ENCODE results near the gene GPR183.

The GPR183 gene

DNA sequence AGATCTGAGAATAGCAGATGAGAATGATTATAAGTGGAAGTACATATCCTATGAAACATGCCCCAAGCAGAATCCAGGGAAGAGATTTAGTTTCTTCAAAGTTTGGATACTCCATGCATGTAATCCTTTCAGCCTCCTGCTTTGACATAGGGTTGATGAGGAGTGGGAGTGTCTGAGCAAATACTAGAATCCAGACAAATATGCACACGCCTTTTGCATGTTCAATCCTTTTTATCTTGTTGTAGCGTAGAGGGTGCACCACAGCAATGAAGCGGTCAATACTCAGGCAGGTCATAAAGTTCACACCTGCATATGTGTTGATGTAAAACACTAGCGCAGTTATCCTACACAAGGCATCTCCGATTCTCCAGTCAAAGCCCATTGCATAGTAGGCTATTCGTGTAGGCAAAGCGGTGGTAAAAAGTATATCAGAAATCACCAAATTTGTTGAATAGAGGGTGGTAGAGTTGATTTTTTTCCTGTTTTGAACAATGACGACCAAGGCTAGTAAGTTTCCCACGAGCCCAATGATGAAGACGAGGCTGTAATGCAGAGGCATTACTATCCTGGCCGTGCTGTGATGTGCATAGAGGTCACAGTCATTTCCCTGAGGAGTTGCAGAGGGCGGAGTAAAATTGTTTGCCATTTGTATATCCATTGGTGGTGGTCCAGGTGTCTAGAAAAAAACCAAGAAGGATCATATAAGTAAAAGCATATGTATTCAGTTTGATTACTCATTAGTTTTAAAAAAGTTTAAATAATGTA, 11.5 kb downstream of the GPR183 start:
- no peak for DNase-seq (ENCODE audit: low read depth in 2 of 2)

DNA sequence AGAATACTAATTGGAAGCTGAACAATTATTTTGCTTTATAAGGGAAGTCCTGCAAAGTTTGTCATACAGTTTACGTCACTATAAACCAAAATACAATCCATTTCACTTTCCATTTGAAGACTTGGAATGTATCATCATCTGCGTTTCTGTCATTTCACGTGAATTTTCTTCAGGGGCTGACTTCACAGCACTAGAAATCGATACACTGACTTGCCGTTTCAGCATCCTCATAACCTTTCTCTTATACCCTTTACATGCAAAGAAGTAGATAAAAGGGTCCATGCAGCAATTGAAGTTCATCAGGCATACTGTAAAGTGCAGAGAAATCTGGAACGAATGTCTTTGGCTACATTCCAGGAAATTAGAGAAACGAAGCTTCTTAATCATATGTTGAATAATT, 12.2 kb downstream of the GPR183 start:
- no peak for DNase-seq (ENCODE audit: low read depth in 2 of 2)

DNA sequence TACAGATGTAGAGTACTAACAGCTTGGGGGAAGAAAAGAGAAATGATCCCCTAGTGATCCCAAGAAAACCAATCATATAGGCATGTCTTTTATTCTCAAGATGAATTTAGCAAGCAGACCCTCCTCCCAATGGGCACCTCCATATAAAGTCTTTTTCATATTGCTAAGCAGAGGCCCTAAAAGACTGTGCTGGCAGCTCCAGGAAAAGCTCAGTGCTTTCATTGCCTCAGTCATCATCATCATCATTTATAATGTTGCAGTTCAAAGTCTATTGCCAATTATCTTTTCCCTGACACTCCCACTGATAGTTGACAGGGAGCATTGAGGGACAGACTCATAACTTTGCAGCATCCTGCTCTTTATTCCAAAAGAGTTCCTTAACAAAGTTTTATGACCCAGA, 13.0 kb downstream of the GPR183 start:
- DNase-seq (ENCODE audit: low read depth in 2 of 2) = no peak

DNA sequence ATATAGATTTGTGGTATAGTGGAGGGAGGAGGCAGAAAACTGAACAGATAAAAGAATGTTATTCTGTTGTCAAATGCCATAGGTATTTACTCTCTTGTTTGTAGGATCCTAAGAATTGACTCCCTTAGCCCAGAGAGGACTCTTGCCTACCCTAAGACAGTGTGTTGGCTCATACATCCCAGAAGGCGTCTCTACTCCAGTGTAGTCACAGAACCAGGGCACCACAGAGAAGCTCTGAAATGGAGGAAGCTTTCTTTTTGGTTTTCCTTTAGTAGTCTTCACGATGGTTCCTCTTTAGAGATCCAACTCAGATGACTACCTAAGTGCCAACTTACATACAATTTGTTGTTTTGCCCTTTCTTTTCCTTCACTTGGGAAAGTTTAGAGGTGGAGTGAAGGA, 14.0 kb downstream of the GPR183 start:
- DNase-seq (ENCODE audit: low read depth in 2 of 2) = no peak

DNA sequence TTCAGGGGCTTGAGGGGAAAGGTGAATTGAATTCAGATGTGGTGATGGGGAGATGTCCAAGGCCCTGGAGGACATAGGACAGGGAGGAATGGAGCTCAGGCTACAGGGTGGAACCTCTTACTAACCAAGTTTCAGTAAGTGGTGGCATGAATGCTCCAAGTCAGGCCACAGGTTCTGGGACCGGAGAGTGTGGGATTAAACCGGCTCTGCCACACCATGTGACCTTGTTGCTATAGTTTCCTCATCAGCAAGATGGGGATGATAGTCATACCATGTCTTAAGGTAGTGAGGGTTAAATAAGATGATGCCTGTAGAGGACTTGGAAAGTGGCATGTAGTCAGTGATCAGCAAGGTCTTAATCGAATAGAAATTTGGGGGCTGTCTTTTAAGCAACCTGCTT, 16.3 kb downstream of the GPR183 start:
- no peak for DNase-seq (ENCODE audit: low read depth in 2 of 2)

DNA sequence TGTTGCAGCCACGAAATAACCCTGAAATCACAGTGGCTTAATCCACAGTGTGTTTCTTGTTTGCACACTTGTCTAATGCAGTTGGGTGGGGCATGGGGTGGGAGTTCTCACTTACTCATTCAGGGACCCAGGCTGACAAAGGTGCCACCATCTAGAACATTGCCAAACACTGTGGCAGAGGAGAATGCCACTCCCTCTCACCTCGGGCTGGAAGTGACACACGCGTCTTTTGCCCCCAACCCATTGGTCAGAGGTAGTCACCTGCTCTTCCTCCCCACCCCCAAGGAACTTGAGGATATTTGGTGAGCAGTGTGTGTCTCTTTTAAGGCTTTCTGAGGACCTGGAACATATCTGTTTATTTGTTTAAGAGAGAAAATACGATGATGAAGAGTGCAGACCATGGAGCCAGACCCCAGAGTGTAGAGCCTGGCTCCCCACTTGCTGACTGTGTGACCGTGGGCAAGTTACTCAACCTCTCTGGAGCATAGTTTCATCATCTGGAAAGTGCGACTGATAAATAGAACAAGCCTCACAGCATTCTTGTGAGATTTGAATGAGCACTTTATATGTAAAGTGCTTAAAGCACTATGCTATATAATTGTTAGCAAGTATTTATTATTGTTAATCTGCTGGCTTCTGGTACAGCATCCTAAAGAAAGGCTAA, 17.4 kb downstream of the GPR183 start:
- DNase-seq (ENCODE audit: low read depth in 2 of 2) = peak in 1 of 2 donors; percentile 59

DNA sequence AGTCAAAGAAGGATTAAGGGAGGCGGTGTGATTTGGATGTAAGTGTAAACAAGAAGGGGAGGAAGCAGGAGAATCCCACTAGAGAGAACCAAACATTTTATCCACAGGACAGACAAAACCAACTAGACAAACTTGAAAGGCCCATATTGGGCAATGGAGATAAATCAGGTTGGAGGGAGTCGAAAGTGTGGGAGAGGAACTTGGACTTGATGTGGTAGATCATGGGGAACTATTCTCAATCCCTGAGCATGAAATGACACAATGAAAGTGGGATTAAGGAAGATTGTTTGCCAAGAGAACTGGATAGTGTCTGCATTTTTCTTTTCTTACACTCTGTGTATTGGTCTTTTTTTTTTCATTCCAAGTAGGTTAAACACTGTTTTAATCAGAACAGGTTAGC, 17.9 kb downstream of the GPR183 start:
- no peak for DNase-seq (ENCODE audit: low read depth in 2 of 2)

DNA sequence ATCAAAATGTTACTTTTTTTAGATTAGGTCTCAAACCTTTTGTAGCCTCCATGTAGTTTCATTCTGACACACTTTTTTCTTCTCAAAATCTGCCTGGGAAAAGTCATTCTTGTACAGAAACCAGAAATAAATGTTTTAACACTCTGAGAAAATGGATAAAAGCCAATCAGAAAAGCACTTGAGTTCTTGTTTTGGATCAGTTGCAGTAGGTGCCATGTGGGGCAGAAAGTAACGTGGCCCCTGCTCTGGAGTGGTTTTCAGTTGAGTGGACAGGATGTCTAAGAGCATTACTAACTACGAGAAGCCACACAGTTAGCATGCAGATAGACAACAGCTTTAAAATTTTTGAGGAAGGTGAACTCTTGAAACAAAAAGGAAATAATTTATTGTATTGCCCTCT, 19.1 kb downstream of the GPR183 start:
- DNase-seq (ENCODE audit: low read depth in 2 of 2) = peak in 1 of 2 donors; percentile 46

DNA sequence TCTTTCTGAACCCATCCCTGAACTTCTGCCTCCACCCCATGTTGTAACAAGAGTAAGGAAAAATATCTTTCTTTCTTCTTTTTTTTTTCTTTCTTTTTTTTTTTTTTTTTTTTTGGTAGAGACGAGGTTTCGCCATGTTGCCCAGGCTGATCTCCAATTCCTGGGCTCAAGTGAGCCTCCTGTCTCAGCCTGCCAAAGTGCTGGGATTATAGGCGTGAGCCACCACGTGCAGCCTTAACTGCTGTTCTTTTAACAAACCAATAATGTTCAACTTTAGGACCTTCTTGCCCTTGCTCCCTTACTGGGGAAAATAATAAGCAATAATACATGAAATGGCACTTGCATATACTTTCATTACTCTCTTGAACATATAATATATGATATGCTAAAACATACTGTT, 19.6 kb downstream of the GPR183 start:
- DNase-seq (ENCODE audit: low read depth in 2 of 2) = no peak

DNA sequence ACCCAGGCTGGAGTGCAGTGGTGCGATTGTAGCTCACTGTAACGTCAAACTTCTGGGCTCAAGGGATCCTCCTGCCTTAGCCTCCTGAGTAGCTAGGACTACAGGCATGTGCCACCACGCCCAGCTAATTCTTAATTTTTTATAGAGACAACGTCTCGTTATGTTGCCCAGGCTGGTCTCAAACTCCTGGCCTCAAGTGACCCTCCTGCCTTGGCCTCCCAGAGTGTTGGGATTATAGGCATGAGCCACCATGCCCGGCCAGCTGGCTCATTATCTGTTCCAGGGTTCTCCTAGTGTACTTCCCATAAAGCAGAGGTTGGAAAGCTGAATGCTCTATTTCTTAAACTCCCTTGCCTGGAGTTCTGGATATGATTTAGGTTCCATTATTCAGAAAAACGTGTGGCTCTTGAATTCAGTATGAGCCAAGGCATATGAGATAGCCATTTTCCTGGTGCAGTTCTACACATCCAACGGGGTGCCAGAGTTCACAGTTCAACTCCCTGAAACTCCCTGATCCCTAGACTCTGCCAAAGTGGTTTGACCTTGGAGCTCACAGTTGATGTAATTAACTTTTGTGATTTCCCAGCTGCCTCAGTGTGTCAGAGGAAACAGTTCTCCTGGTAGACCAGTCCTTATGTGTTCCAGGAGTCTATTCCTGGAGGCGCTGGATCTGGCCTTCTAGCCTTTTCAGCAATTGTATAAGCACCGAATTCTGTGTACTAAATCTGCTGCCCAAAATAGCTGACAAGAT, 21.6 kb downstream of the GPR183 start:
- DNase-seq (ENCODE audit: low read depth in 2 of 2) = no peak

DNA sequence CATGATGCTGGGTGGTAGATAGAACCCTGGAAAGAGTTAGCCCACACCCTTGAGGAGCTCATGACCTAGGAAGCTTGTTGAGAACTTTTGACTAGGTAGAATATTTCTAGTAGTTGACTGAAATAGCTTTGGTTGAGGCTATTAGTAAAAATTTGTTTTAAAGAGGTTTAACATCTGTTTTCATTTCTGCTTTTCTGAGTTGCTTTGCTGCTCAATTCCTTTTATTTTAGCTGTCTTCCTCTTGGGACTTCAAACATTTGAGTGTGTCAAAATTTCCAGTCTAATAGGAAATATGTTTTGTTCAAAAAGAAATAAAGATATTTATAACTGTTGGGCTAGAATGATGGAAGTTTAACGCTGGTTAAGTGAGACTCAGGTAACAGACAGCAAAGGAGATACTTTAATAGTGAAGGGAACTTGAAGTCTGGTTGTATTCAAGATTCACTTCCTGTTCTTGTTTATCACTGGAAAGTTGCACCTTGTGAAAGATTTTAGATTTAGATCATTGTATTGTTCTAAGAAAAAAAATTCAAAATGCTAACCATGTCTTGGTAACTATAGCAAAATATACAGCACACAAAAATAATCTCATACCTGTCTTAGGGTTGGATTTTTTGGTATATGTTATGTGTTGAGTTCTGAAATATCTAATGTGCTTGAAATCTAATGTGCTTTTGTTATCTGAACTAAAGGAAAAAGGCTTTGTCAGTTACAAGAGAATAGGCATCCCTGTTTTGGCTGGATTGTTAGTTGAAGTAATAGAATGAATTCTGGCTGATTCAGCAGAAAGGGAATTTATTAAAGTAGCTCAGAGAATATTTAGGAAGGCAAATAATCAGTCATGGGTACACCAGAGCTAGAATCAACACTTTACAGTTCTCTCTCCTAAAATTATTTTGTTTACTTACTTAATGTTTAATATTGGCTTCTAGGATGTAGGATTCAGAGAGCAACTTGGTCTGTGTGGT, 24.7 kb downstream of the GPR183 start:
- no peak for DNase-seq (ENCODE audit: low read depth in 2 of 2)

DNA sequence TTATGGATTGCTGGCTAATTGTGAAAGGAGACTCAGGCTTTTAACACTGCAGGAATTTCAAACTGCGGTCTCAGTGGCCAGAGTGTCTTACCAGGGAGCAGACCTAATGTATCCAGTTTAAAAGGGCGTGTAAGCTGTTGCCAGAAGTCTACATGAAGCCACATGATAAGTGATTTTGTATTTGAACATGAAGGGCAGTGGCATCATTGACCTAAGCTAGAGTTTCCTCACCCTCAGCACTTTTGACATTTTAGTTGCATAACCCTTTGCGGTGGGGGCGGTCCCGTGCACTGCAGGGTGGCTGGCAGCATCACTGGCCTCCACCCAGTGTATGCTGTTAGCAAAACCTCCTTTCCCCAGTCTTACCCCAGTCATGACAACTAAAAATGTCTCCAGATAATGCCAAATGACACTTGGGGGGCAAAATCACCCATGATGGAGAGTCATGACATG, 25.4 kb downstream of the GPR183 start:
- peak; percentile 33 to 34 for DNase-seq (ENCODE audit: low read depth in 2 of 2)

DNA sequence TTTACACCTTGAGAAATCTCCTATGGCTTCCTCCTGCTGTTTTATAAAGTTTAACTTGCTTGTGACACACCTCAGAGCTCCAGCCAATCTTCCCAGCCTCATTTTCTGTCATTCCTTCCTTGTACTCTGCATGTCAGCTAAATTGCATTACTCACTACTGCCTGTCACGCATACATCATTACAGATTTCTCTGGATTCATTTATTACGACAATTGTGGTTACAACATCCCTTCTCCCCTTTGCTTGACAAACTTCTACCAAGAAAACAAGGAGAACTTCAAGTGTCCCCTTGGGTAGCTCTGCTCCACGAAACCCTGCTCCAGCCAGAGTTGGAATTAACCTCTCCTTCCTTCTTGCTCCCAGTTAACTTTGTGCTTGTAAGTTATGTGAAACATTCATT, 27.0 kb downstream of the GPR183 start:
- DNase-seq (ENCODE audit: low read depth in 2 of 2) = no peak

DNA sequence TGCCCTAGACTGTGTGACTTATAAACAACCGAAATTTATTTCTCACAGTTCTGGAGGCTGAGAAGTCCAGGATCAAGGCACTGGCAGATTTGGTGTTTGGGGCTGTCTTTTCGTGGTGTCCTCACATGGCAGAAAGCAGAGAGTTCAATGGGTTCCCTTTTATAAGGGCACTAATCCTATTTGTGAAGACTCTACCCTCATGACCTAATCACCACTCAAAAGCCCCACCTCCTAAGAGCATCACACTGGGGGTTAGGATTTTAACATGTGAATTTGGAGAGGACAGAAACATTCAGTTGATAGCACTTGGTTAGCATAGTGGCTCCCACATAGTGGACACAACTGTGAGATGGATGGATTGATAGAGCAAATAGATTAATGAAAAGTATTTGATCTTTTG, 27.6 kb downstream of the GPR183 start:
- DNase-seq (ENCODE audit: low read depth in 2 of 2) = no peak

DNA sequence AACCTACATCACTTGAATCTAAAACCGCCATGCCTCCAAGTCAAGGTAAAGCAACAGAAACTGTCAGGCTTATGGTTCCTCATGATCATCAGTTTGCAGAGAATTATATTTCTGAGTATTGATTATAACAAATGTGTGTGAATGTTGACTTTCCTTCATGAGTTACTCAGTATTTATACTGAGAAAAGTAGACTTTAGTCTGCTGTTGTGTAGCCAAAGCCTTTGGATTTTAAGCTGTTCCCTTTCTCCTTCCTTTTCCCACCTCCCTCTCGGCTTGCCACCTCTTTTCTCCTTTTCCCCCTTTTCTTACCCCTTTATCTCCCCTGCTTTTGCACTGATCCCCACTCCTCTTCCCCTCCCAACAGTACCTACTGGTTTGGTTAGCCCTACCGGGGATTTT, 28.4 kb downstream of the GPR183 start:
- no peak for DNase-seq (ENCODE audit: low read depth in 2 of 2)

DNA sequence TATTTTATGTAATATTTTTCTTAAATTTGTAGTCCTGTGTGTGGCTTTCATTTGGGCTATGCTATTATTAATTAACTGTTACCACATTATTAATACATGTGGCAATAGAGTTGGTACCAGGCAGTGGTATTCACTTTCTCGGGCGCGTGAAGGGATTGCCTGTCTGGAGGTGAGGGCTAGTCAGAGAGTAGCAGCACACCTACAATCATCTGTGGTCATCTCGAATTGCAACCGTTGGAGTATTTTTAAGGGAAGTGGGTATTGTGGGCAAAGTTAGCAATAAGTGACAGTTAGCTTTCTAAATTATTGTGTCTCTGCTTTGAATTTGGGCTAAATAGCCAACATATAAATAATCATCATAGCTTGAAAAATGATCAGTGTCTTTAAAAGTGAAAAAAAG, 29.0 kb downstream of the GPR183 start:
- DNase-seq (ENCODE audit: low read depth in 2 of 2) = no peak

DNA sequence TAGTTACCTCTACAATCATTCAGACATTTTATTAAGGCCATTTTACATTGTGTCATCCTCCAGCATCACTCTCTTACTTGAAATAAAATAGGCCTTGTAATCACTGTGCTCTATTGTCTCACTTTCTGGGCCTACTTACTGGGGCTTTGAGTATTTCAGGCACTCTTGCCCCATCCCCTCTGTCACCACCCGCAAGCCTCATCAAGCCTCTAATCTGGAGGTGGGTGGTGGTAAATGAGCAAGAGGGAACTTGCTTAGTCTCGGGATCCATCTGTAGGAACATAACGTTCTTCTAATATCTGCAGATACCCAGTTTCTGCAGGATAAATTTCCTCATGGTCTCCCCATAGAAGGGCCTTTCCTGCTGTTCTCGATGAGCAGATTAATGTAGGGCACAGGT, 29.6 kb downstream of the GPR183 start:
- no peak for DNase-seq (ENCODE audit: low read depth in 2 of 2)

DNA sequence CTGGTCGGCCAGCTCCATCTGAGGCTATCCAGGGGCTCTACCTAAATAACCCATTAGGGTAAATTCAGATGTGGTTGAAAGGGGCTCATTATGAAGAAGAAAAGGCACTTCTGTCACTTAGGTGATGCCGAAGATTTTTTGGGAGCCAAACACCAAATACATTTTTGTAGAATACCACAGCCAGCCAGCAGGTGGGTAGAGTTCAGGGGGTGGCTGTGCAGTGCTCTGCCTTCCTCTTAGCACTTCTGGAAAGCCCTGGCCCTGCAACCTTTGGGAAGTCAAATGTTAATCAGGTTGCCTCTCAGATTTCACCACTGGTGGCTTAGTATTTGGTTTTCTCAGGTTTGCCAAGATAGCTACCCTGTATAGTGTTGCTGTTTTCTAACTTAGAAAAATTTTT, 30.5 kb downstream of the GPR183 start:
- DNase-seq (ENCODE audit: low read depth in 2 of 2) = no peak

DNA sequence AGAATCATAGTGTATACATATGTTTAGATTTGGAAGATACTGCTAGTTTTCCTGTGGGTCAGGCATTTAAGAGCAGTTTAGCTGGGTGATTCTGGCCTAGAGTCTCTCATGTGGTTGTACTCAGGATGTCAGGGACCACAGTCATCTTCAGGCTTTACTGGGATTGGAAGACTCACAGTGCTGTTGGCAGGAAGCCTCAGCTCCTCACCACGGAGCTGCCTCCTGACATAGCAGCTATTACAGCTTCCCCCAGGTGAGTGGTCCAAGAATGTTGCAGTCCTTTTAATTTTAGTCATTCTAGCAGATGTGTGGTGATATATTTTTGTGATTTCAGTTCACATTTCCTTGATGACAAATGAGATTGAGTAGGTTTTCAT, 32.1 kb downstream of the GPR183 start:
- no peak for DNase-seq (ENCODE audit: low read depth in 2 of 2)

DNA sequence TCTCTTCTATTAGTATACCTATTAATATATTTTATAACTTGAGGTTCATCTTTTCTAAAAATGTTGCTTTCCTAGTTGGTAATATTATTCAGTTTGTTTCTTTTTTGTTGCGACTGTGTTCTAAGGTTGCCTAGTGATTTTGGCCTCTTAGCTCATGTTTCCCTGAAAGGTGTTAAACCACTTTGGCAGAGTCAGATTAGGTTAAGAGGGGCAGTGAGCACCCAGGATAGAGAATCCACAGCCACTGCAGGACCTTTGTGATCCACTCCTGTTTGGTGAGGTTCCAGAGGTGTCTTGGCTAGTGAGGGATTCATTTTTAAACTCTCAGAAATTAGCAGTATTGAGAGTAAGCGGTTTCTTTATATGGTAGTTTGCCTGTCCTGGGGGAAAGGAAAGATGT, 34.1 kb downstream of the GPR183 start:
- DNase-seq (ENCODE audit: low read depth in 2 of 2) = no peak

DNA sequence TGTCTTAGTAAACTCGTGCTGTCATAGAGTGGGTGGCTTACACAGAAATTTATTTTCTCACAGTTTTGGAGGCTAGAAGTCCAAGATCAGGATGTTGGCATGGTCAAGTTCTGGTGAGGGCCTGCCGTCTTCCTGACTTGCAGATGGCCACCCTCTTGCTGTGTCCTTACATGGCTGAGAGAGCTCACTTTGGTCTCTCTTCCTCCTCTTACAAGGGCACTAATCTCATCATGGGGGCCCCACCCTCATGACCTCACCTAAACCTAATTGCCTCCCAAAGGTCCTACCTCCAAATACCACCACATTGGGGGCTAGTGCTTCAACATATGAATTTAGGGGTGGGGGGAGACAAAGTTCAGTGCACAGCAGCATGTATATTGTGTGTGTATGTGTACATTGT, 34.7 kb downstream of the GPR183 start:
- DNase-seq (ENCODE audit: low read depth in 2 of 2) = no peak

DNA sequence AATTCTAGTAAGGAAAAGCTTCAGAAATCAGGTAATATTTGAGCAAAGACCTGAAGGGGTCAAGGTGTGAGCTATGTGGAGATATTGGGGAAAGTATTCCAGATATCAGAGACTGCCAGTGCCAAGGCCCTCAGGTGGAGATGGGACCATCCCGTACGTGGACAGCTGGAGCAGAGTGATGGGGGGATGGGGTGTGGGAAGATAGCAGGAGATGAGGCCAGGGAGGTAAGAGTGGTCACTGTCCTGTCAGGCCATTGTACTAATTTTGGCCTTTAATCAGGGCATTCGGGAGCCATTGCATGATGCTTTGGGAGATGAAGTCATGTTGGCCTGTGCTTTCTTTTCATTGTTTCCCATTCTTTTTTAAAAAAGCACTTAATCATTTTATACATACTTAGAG, 36.0 kb downstream of the GPR183 start:
- DNase-seq (ENCODE audit: low read depth in 2 of 2) = no peak

All from stimulated activated CD8-positive, alpha-beta memory T cell treated with anti-CD3 and anti-CD28 coated beads, Interleukin-2, amount 100 ng/mL, for 48 hours (primary cell).